ENCODE measurements around the gene CREM.

DNA sequence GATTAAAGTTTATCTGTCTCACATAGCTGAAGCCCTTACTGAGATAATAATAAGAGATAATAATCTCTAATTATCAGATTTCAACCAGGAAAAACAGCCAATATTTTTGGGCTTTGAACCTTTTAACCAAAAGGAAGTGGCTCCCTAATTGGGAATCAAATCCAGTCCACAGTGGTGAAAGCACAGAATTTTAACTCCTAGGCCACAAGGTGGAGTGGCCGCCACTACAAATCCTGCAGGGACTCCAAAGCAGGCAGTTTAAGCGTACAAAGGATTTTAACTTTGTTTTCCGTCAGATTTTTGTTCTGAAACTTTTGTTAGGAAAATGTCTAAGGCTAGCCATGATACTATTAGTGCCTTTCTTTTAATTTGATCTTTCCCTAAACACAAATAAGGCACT is 110.1 kb downstream of the CREM start:
- TF ChIP-seq, protein P1, sequence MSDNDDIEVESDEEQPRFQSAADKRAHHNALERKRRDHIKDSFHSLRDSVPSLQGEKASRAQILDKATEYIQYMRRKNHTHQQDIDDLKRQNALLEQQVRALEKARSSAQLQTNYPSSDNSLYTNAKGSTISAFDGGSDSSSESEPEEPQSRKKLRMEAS (IDR thresholded peaks at IDR 0.05) = no peak
- TF ChIP-seq, protein P2, sequence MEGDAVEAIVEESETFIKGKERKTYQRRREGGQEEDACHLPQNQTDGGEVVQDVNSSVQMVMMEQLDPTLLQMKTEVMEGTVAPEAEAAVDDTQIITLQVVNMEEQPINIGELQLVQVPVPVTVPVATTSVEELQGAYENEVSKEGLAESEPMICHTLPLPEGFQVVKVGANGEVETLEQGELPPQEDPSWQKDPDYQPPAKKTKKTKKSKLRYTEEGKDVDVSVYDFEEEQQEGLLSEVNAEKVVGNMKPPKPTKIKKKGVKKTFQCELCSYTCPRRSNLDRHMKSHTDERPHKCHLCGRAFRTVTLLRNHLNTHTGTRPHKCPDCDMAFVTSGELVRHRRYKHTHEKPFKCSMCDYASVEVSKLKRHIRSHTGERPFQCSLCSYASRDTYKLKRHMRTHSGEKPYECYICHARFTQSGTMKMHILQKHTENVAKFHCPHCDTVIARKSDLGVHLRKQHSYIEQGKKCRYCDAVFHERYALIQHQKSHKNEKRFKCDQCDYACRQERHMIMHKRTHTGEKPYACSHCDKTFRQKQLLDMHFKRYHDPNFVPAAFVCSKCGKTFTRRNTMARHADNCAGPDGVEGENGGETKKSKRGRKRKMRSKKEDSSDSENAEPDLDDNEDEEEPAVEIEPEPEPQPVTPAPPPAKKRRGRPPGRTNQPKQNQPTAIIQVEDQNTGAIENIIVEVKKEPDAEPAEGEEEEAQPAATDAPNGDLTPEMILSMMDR (IDR thresholded peaks at IDR 0.05; ENCODE audit: control extremely low read depth in 1 of 3, insufficient read depth in 1 of 3, low read depth in 1 of 3, low read length in 3 of 3) = peak in 2 of 3 experiments; percentile 10 to 17; a peak in 2 of 4 replicates
- TF ChIP-seq BCL11A (IDR thresholded peaks at IDR 0.05; ENCODE audit: low read depth in 2 of 2, low read length in 2 of 2) (no peak), RAD21 (IDR thresholded peaks at IDR 0.05 in 1 of 2, conservative IDR thresholded peaks at IDR 0.05 in 1 of 2; ENCODE audit: low read depth in 2 of 2, low read length in 2 of 2) (peak; percentile 29 to 47; a peak in 3 of 4 replicates), POLR2A (IDR thresholded peaks at IDR 0.05; ENCODE audit: control extremely low read depth in 1 of 2, low read depth in 2 of 2, low read length in 2 of 2) (no peak), POLR2AphosphoS5 (IDR thresholded peaks at IDR 0.05; ENCODE audit: low read depth, low read length) (no peak)
